ENCODE data around the gene CHIC2.
"Not testable (repeated sequence)": the region's sequence is repeated elsewhere in the genome, so short reads cannot be mapped to it uniquely, and the experiment has no call there.

Gene CHIC2

GRCh38 chr4:54064317-54065111 is at the start of gene CHIC2:
TSS of gene CHIC2 (minus strand) at chr4:54064605. CDS start at chr4:54064300, 305 bp downstream.
- peak; percentile 78 for DNase-seq (ENCODE audit: insufficient read length, low spot score)
- peak; percentile 52 for FAIRE-seq

GRCh38 chr4:54113206-54113605 is 48.8 kb upstream of the CHIC2 start:
- not testable (repeated sequence) for DNase-seq (ENCODE audit: insufficient read length, low spot score); FAIRE-seq

GRCh38 chr4:54110019-54110416 is 45.6 kb upstream of the CHIC2 start:
- FAIRE-seq (no peak), DNase-seq (ENCODE audit: insufficient read length, low spot score) (no peak)

GRCh38 chr4:54109241-54110018 is 45.0 kb upstream of the CHIC2 start:
- DNase-seq (ENCODE audit: insufficient read length, low spot score) (no peak), FAIRE-seq (no peak)

GRCh38 chr4:54107951-54108748 is 43.7 kb upstream of the CHIC2 start:
- no peak for FAIRE-seq
- DNase-seq (ENCODE audit: insufficient read length, low spot score), result no peak

GRCh38 chr4:54104907-54105306 is 40.5 kb upstream of the CHIC2 start:
- DNase-seq (ENCODE audit: insufficient read length, low spot score), result no peak
- FAIRE-seq, result no peak

GRCh38 chr4:54103190-54103574 is 38.8 kb upstream of the CHIC2 start:
- DNase-seq (ENCODE audit: insufficient read length, low spot score) (no peak), FAIRE-seq (no peak)

- DNase-seq (ENCODE audit: insufficient read length, low spot score) (no peak), FAIRE-seq (no peak)
Observed at GRCh38 chr4:54102531-54103106, 38.2 kb upstream of the CHIC2 start.

GRCh38 chr4:54101190-54102041 is 37.0 kb upstream of the CHIC2 start:
- no peak for DNase-seq (ENCODE audit: insufficient read length, low spot score)
- no peak for FAIRE-seq

GRCh38 chr4:54100595-54101189 is 36.3 kb upstream of the CHIC2 start:
- DNase-seq (ENCODE audit: insufficient read length, low spot score) (no peak), FAIRE-seq (no peak)

- FAIRE-seq, result no peak
- no peak for DNase-seq (ENCODE audit: insufficient read length, low spot score)
Observed at GRCh38 chr4:54099748-54100574, 35.6 kb upstream of the CHIC2 start, which contains the start of gene GSX2. TSS of gene GSX2 (plus strand) at chr4:54100163. CDS start at chr4:54100345, 182 bp downstream.

GRCh38 chr4:54099287-54099747 is 34.9 kb upstream of the CHIC2 start:
- FAIRE-seq (no peak), DNase-seq (ENCODE audit: insufficient read length, low spot score) (no peak)

- FAIRE-seq, result no peak
- DNase-seq (ENCODE audit: insufficient read length, low spot score), result no peak
Observed at GRCh38 chr4:54098375-54098774, 34.0 kb upstream of the CHIC2 start.

GRCh38 chr4:54097152-54097551 is 32.7 kb upstream of the CHIC2 start:
- FAIRE-seq (no peak), DNase-seq (ENCODE audit: insufficient read length, low spot score) (no peak)

- no peak for FAIRE-seq
Observed at GRCh38 chr4:54096295-54096962, 32.0 kb upstream of the CHIC2 start.

GRCh38 chr4:54095110-54095825 is 30.9 kb upstream of the CHIC2 start:
- no peak for DNase-seq (ENCODE audit: insufficient read length, low spot score)
- no peak for FAIRE-seq

More at GRCh38 chr4:54096295-54096962, 32.0 kb upstream of the CHIC2 start:
- DNase-seq (ENCODE audit: insufficient read length, low spot score), result no peak

- no peak for DNase-seq (ENCODE audit: insufficient read length, low spot score)
- no peak for FAIRE-seq
Observed at GRCh38 chr4:54094451-54094850, 30.0 kb upstream of the CHIC2 start.
